Fibroblast of mammary gland (primary cell): Measurements from ENCODE around the gene OR52L1.
"Not testable (repeated sequence)": the region's sequence is repeated elsewhere in the genome, so short reads cannot be mapped to it uniquely, and the experiment has no call there.

Experiments used
- DNase-seq: peaks from one replicate; pipeline ENCODE4 v3.0.0-alpha.2; 2010; ENCODE audit warnings: low read depth
- H3K4me3 ChIP-seq: 2 replicates; pipeline ENCODE4 v1.5.1; 2011; ENCODE audit warnings: low read depth, mild to moderate bottlenecking, low read length, moderate library complexity; ENCODE audit not compliant: control insufficient read depth
- TF ChIP-seq, protein P1 (sequence below): conservative IDR thresholded peaks from 2 replicates; pipeline ENCODE4 v1.5.1; 2011; ENCODE audit warnings: low read depth, low read length, inconsistent platforms; ENCODE audit not compliant: control insufficient read depth, insufficient read depth

The OR52L1 gene

DNA sequence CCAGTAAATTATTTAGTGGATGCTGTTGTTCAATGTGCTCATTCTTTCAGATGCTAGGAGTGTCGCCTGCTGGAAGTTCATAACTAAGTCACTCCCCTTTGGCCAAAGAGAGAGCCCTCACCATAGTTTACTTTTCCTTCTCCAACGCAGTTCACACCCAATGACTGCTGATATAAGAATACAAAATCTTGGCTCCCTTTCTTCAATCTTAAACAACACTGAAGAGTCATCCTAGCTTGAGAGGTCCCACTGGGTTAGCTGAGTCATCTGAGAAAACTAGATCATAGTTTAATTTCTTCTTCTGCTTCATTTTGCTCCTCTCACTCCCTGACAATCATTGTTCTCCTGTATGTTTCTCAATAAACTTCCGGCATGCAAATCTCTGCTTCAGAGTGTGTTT is 5.4 kb upstream of the OR52L1 start:
- peak; percentile 68 for DNase-seq
- TF ChIP-seq, protein P1, sequence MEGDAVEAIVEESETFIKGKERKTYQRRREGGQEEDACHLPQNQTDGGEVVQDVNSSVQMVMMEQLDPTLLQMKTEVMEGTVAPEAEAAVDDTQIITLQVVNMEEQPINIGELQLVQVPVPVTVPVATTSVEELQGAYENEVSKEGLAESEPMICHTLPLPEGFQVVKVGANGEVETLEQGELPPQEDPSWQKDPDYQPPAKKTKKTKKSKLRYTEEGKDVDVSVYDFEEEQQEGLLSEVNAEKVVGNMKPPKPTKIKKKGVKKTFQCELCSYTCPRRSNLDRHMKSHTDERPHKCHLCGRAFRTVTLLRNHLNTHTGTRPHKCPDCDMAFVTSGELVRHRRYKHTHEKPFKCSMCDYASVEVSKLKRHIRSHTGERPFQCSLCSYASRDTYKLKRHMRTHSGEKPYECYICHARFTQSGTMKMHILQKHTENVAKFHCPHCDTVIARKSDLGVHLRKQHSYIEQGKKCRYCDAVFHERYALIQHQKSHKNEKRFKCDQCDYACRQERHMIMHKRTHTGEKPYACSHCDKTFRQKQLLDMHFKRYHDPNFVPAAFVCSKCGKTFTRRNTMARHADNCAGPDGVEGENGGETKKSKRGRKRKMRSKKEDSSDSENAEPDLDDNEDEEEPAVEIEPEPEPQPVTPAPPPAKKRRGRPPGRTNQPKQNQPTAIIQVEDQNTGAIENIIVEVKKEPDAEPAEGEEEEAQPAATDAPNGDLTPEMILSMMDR: no peak

DNA sequence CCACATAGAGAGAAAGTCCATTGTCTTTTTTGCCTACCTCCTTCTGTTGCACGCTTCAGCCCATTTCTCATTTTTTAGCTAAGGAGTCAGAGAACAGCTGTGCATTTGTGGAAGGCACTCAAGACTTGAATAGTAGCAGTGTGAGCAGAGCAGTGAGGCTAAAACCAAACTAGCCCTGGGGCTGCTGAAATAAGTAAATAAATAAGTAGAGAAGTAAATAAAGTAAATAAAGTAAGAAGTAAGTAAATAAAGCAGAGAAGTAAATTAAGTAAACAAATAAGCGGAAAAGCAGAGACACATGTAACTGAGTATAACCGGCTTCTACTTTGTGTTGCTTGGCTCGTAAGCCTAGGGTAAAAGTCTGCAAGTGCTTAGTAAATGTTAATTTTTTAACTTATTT is 2.4 kb upstream of the OR52L1 start:
- no peak overlapping the region for H3K4me3 ChIP-seq
- TF ChIP-seq, protein P1: no peak
- DNase-seq: no peak

More for the DNA sequence above, 5.4 kb upstream of the OR52L1 start:
- no peak overlapping the region for H3K4me3 ChIP-seq

DNA sequence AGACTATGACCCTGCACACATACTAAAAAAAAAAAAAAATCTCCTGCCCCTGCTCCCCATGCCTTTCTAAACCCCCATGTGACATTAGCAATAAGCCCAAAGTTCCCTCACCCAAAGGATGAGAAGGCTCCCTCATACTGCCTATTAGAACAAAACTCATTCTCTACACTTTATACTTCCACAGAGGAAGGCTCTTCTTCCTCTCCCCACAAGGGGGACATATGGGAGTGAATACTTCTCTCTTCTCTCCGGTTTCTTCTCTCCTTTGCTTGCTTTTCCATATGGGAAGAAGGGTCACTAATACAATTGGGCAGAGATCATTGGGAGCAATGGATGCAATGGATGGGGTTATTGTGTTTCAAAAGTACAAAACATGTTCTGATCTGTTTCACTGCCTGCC is 3.3 kb downstream of the OR52L1 start:
- DNase-seq: no peak
- TF ChIP-seq, protein P1: no peak
- no peak overlapping the region for H3K4me3 ChIP-seq

DNA sequence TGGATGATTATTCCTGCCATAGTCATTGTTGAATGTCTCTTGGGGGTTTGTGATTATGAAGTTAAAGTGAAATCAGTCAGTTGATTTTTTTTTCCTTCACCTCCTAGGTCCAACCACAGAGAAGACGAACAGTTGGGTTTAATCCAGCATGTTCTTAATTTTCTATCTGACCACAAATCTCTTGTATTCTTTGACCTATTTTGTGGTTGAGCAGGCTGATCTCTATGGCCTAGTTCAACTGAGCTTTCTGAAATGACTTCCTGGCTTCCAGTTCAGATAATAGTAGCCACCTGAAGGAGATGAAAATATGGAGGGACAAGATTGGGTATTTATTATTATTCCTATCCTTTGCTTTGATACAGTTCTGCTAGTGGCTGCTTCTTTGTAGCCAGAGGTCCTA is 13.3 kb downstream of the OR52L1 start:
- TF ChIP-seq, protein P1: no peak
- H3K4me3 ChIP-seq: no peak overlapping the region
- DNase-seq: no peak

DNA sequence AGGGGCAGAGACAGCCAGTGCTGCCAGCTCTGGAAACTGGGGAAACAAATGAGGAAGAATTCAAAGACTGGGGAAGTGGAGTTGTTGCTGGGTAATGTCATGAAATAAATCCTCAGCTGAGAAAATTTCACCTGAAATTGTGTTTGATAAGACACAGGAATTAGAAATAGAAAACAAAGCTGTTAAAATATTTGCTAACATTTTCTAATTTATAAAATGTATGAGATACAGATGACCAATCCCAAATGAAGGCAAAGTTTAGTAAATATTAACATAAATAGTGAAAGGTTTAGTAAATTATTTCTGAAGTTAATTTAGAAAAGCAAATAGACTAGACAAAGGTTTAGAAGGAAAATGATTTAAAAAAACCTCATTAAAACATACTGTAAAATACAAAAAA is 18.4 kb downstream of the OR52L1 start, which contains the start of gene OR56A5:
OR56A5 (minus strand) TSS at position 101 of the 400 bp plus-strand sequence; CDS start at position 101, 0 bp downstream.
- TF ChIP-seq, protein P1: no peak
- DNase-seq: no peak

DNA sequence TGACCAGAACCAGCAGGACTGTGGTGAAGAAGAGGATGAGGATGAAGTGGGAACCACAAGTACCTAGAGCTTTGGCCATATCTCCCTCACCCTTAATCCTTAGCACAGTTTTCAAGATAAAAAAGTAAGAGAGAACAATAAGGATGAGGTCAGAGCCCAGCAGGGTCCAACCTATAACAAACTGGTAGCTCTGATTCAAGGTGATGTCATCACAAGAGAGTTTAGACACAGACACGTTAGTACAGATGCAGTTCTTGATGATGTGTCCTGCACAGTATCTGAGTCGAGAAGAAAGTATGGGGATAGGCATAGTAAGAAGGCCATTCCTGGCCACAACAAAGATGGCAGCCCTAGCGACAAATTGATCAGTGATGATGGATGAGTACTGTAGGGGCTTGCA is 19.1 kb downstream of the OR52L1 start:
- no peak for DNase-seq
- TF ChIP-seq, protein P1: no peak
- no peak overlapping the region for H3K4me3 ChIP-seq

More for the DNA sequence above, 18.4 kb downstream of the OR52L1 start, which contains the start of gene OR56A5:
- no peak within 1 kb of the TSS for H3K4me3 ChIP-seq

DNA sequence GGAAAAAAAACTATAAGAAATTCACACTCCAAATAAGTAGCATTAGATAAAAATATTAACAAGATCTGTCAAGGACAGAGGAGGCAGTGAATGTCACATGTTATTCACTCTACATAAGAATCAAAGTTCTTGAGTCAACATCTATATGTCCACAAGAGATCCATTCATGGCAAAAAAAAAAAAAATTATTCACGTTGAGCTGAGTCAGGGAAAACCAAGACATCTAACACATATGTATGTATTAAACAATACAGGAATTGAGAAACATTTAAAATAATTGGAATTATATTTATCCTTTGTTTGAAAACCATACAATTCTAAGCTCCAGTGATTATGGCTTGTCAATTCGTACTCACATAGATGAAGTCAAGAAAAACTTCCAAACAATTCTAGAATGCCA is 19.8 kb downstream of the OR52L1 start:
- H3K4me3 ChIP-seq: no peak overlapping the region
- no peak for DNase-seq
- TF ChIP-seq, protein P1: no peak

DNA sequence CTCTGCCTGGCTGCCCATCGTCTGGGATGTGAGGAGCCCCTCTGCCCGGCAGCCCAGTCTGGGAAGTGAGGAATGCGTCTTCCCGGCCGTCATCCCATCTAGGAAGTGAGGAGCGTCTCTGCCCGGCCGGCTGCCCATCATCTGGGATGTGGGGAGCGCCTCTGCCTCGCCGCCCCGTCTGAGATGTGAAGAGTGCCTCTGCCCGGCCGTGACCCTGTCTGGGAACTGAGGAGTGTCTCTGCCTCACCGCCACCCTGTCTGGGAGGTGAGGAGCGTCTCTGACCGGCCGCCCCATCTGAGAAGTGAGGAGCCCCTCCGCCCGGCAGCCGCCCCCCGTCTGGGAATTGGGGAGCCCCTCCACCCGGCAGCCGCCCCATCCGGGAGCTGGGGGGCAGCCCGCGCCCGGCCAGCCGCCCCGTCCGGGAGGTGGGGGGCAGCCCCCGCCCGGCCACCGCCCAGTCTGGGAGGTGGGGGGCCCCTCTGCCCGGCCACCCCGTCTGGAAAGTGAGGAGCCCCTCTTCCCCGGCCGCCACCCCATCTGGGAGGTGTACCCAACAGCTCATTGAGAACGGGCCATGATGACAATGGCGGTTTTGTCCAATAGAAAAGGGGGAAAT is 26.0 kb downstream of the OR52L1 start:
- H3K4me3 ChIP-seq, DNase-seq: not testable (repeated sequence)
